B cell (primary cell): Measurements from ENCODE around the gene DLGAP3.

Source experiments
- CTCF ChIP-seq: fragments of 200-600 bp; IDR thresholded peaks from one replicate; pipeline ENCODE4 v1.8.0; 2022; ENCODE audit warnings: antibody characterized with exemption, mild to moderate bottlenecking
- EZH2 ChIP-seq: IDR thresholded peaks from 2 replicates; pipeline ENCODE4 v1.6.1; 2012; ENCODE audit warnings: borderline replicate concordance, low read depth, mild to moderate bottlenecking, moderate library complexity, low read length; ENCODE audit not compliant: insufficient read depth, poor library complexity, severe bottlenecking

GRCh38 chr1:34946211-34946610 is 16.8 kb upstream of the DLGAP3 start:
- TF ChIP-seq CTCF: no peak
- no peak for TF ChIP-seq EZH2
